Ovary (tissue), 3 donors: Measurements from ENCODE around the gene CARMIL1.

ENCODE experiments used
- CTCF ChIP-seq, 3 donors: fragments of 450-650 bp in 2 of 3; fragments of 200-600 bp in 1 of 3; IDR thresholded peaks; one replicate each; pipeline versions ENCODE4 v1.5.1 to v1.8.0; 2016 to 2022; ENCODE audit warnings: antibody characterized with exemption in 3 of 3, mild to moderate bottlenecking in 1 of 3
- POLR2A ChIP-seq: fragments of 450-650 bp; IDR thresholded peaks from one replicate; pipeline ENCODE4 v1.6.1; 2017; ENCODE audit warnings: antibody characterized with exemption, mild to moderate bottlenecking, moderate library complexity
- donor health status: DM: no; HTN: no; CAD: no.

- TF ChIP-seq CTCF (IDR thresholded peaks at IDR 0.05) = no peak
- TF ChIP-seq POLR2A = no peak
These were observed 226.8 kb downstream of the CARMIL1 start for GRCh38 chr6:25506020-25506419.
